Measurements from ENCODE around the gene HTR3C.
"Not testable (repeated sequence)": the region's sequence is repeated elsewhere in the genome, so short reads cannot be mapped to it uniquely, and the experiment has no call there.

The HTR3C gene

DNA sequence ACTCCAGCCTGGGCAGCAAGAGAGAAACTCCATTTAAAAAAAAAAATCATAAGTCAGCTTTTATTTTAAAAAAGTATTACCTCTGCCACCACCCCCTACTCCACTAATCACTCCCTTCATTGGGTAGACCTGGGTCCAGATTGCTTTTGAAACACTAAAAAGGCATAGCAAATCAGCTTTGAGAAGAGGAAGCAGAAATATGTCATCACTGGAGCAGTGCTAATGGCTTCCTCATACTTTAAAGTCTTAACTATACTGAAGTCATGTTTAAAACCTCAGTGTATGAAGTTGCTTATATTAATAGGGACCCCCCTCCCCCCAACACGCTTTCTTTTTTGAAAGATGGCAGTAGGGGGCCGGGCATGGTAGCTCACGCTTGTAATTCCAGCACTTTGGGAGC lies 22.3 kb upstream of the HTR3C start:
- DNase-seq (no peak), ATAC-seq (no peak)

DNA sequence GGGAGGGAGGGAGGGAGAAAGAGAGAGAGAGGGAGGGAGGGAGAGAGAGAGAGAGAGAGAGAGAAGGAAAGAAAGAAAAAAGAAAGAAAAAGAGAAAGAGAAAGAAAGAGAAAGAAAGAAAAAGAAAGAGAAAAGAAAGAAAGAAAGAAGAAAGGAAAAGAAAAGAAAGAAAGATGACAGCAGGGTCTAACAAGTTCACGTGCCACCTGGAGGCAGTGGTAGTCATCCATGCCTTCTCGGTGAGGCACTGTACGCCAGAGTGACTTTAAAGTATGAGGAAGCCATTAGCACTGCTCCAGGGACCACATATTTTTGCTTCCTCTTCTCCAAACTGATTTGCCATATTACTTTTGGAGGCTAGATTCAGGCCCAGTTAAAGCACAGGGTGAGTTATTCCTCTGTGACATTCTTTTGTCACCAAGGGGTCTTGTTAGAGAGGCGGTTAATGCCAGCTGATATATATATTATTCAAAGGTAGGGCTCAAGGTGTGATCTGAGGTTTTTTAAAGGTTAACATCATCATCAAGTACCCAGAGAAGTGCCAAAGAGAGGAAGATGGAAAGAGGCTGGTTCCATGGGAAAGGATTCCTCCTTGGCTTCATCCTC lies 21.6 kb upstream of the HTR3C start, which contains the start of gene HTR3D:
Gene HTR3D (plus strand): TSS at position 556 of the 606 bp plus-strand sequence. CDS start 0 bp downstream, at position 556.
- ATAC-seq (no peak), DNase-seq (no peak)

DNA sequence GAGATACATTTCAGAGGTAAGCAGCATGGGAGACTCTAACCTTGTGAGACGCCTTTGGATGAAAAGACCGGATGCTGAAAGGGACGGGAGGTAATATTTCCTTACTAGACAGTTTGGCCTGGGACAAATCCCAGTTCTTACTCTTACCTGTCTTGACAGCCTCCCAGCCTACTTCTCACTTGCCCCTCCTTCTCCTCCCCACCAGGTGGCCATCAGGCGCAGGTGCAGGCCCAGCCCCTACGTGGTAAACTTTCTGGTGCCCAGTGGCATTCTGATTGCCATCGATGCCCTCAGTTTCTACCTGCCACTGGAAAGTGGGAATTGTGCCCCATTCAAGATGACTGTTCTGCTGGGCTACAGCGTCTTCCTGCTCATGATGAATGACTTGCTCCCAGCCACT lies 15.0 kb upstream of the HTR3C start:
- no peak for ATAC-seq

DNA sequence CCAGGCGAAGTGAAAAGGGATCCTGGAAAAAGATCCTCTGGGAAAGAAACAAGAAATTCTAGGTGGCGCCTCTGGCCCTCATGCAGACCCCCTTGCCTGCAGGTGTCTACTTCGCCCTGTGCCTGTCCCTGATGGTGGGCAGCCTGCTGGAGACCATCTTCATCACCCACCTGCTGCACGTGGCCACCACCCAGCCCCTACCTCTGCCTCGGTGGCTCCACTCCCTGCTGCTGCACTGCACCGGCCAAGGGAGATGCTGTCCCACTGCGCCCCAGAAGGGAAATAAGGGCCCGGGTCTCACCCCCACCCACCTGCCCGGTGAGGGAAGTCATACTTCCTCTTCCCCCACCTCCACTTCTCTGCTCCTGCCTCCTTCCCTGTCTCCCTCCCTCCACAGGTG lies 14.5 kb upstream of the HTR3C start:
- DNase-seq, ATAC-seq: not testable (repeated sequence)

More for the DNA sequence above, 15.0 kb upstream of the HTR3C start:
- DNase-seq = no peak

DNA sequence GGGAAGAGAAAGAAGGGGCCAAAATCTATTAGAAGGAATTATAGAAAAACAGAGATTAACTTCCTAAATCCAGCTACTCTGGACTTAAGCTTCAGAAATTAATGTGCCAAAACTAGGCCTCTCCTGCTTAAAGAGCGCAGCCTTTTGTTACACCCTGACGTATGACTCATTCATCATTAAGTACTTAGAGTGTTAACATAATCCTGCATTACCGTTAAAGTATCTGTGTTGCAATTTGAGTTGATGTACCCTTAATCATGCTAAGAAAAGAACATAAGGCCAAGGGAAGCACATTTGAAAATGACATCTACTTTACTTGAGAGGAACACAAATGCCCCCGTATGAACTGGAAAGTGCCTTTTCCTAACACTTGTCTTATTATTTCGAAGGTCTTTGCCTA lies 13.4 kb upstream of the HTR3C start:
- no peak for DNase-seq

DNA sequence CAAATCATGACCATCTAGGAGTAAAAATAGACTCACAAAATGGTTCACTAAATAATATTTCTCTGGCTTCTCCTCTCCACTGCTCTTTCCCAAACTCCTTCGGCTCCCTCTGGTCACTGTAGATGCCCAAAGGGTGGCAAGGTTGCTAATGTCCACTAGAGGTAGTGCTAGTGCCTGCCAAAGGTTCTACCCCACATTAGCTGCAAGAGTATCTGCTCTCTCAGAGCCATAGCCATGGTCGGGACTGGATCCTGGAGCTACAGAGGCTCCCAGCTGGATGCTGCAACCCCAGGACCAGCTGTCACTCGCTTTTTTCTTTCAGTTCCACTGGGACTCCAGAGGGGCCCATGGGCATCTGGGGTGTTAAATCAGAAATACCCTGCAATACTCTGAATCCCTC lies 12.8 kb upstream of the HTR3C start:
- DNase-seq (no peak), ATAC-seq (no peak)

More for the DNA sequence above, 13.4 kb upstream of the HTR3C start:
- no peak for ATAC-seq

DNA sequence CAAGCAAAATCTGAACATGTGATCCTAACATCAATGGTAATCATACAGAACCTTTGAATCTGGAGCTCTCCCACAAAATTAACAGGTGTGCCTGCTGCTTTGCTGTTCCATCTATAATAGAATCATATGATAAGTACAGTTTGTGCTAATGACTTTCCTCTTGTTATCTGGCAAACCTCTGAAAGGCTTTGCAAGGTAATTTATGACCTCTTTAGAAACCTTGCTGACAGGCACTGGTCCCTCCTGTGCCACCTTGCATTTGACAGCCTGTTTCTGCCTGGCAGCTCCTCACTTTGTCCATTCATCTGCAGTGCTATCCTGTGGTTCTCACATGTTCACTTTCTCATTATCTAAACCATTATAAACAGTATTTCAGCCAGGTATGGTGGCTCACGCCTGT lies 10.2 kb upstream of the HTR3C start:
- ATAC-seq = no peak

DNA sequence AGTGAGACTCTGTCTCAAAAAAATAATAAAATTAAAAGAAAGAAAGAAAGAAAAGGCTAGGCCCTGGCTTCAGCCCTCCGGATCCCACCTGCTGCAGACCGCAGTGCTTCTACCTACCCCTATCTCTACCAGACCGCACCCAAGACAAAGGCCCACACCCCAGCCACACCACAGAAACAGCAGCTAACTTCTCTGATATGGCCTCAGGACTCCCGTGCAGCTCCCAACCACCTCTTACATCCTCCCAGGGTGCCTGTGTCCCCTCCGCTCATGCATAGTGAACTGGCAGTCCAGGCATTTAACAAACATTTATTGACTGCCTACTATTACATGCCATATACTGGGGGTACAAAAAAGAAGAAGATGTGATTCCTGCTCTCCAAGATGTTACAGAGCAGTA lies 6.9 kb upstream of the HTR3C start:
- no peak for ATAC-seq
- DNase-seq = no peak

More for the DNA sequence above, 10.2 kb upstream of the HTR3C start:
- DNase-seq = no peak

DNA sequence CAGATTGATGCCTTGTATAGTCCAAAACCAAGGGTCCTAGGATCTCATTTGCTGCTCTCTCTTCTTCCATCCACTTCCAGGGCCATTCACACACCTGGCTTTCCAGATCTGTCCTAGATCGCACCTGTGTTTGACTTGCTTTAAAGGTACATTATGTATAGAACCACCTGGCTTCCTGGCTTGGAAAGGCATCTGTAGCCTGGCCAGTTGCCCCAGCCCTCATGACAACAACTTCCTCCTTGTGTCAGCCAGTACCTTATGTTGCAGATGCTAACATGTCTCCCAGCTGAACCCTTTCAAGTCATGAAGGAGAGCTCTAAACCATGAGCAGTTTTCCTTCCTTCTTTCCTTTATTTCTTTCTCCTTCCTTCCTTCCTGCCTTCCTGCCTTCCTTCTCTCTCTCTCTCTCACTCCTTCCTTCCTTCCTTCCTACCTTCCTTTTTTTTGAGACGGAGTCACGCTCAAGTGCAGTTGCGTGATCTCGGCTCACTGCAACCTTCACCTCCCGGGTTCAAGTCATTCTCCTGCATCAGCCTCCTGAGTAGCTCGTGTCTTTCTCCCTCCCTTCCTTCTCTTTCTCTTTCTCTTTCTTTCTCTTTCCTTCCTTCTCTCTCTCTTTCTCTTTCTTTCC lies 2.5 kb upstream of the HTR3C start:
- ATAC-seq (no peak), DNase-seq (no peak)

DNA sequence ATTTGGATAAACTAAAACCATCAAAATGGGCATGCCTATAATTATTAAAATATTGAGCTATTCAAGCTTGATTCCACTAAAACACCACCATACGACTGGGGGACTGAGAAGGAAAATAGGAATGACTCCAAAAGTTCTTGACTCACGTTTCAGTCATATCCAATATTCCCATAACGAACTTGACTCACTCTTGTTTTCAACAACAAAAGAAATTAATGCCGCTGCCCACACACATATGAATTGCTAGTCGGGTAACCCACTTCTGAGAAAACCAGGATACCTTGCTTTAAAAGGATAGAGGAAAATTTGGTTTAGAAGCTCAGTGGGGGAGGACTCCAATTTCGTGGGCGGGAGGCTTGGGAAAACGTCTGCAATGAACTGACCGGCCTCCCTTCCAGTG lies 5.2 kb downstream of the HTR3C start:
- ATAC-seq (no peak), DNase-seq (no peak)

DNA sequence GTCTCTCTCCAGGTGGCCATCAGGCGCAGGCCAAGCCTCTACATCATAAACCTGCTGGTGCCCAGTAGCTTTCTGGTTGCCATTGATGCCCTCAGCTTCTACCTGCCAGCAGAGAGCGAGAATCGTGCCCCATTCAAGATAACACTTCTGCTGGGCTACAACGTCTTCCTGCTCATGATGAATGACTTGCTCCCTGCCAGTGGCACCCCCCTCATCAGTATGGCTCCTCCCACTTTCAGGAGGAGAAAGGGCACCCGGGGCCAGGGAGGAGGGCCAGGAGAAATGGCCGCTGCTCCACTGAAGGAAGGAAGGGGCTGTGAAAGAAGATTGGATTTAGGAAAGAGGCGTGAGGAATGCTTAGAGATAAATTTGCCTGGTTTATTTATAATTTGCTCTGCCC lies 6.6 kb downstream of the HTR3C start:
- ATAC-seq (no peak), DNase-seq (no peak)

DNA sequence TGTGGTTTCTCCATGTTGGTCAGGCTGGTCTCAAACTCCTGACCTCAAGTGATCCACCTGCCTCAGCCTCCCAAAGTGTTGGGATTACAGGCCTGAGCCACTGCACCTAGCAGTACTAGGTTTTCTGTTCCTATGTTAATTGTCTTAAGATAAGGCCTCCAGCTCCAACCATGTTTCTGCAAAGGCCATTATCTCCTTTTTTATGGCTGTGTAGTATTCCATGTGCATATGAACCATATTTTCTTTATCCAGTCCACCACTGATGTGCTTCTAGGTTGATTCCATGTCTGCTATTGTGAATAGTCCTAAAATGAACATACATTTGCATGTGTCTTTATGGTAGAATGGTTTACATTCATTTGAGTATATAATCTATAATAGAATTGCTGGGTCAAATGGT lies 9.8 kb downstream of the HTR3C start:
- no peak for DNase-seq
- no peak for ATAC-seq

DNA sequence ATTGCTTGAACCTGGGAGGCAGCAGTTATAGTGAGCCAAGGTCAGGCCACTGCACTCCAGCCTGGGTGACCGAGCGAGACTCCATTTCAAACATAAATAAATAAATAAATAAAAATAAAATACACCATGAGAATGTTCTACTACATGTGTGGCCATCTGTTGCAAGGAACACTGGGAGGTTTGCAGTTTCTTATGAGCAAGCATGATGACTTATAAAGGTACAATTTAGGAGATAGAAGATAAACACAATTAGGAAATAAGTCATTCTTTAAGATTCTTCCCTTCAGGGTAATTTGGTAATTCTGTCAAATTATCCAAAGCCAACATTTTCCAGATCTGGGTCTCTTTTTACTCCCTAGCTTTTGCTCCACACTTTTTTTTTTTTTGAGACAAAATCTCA lies 13.4 kb downstream of the HTR3C start:
- no peak for DNase-seq
- no peak for ATAC-seq

DNA sequence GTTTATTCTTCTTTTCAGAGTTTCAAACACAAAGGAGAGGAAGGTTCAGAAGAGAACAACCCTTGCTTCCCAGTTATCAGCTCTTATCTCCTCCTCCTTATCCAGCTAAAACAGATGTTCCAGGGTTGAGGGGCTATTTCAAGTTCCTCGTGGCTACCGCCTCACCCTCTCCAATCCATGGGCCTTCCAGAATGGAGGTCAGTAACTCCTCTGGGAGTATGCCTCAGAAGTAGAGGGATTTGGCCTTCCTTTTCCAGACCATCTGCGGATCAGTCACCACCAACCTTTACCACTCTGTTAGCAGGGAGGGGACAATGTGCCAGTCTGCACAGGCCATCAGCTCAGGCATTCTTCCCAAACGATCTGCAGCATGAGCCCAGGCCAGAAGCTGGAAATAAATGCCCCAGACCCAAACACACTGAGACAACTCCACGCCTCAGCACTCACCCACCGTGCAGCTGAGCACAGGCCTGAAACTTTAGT lies 14.8 kb downstream of the HTR3C start:
- DNase-seq (no peak), ATAC-seq (no peak)

DNA sequence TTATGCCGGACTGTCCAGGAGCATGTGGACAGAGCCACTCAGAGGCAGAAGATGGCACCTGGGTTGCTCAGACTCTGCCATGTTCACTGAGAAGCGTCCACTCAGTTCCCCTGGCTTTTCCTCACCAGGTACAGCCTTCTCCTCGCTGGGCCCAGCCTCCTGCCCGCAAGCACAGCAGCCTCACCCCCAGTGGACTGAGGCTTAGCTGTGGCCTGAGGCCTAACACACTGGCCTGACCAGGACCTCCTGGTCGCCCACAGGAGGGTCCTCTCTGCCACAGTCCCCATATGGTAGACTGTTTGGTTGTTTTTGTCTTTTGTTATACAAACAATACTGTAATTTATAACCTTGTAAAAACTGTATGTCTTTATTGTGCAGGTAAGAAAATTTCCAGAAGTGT lies 15.5 kb downstream of the HTR3C start:
- DNase-seq (no peak), ATAC-seq (no peak)

DNA sequence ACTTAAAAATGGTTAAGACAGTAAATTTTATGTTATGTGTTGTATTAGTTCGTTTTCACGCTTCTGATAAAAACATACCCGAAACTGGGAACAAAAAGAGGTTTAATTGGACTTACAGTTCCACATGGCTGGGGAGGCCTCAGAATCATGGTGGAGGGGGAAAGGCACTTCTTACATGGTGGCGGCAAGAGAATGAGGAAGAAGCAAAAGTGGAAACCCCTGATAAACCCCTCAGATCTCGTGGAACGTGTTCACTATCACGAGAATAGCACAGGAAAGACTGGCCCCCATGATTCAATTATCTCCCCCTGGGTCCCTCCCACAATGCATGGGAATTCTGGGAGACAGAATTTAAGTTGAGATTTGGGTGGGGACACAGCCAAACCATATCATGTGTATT lies 18.3 kb downstream of the HTR3C start:
- not testable (repeated sequence) for DNase-seq, ATAC-seq

DNA sequence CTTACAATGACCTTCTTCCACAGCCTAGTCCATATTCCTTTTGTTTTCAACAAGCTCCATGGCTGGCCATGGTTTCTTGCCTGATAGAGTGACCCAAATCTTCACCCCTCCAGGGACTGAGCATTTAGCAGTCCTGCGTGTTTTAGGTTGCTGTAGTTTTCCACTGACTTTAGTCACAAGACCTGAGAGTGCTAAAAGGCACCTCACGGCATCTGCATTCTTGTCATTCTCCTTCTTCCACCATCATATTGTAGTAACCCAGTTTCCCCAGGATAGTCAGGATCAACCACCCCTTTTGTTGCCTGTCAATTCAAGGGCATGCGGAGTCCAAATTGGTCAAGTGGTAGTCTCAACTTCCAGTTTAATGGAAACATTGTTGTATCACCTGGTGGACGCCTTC lies 20.8 kb downstream of the HTR3C start:
- ATAC-seq (no peak), DNase-seq (no peak)

DNA sequence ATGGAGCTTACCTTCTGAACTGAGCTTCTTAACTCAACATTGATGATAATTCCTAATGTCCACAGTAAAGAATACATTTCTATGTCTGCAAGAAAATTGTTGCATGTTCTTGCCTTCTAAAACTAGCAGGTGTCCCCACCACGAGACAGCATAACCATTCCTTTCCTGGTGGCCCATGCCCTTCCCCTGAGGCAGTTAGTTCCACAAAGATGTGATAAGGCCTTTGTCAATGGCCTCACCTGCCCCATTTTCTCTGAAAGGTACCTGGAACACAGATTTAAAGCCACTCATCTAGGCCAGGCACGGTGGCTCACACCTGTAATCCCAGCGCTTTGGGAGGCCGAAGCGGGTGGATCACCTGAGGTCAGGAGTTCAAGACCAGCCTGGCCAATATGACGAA lies 23.1 kb downstream of the HTR3C start:
- ATAC-seq (no peak), DNase-seq (no peak)

DNA sequence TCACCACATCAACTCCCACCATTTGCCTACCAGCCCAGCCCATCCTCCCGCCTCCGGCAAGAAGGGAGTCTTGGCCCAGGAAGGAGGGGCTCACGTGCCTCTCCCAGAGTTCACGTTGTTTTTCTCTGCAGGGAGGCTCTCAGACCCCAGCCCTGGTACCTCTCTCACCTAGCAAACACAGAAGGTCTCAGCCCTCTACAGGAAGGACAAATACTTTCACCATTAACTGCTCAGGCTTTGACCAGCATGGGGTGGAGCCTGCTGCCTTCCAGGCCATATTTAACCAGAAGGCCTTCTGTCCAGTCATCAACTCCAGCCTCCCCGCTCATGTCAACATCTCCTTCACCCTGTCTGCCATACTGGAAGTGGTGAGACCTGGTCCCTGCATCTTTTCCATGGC lies 25.0 kb downstream of the HTR3C start:
- DNase-seq (no peak), ATAC-seq (no peak)

DNA sequence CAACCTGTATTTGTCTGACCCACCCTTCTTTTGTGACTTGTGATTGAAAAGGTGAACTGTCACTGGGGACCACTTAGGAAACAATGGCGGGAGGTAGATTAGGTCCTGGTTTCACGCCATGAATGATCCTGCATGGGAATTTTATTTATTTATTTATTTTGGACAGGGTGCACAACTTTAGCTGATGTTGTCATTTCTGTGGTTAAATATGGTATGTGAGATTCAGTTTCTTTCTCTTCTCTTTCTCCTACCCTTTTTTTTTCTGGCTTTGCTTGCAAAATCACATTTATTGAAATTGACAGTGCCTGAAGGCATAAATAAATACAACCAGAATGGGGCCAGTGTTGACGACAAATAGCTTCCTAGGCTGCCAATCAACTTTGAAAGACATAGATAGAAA lies 26.0 kb downstream of the HTR3C start:
- DNase-seq (no peak), ATAC-seq (no peak)

DNA sequence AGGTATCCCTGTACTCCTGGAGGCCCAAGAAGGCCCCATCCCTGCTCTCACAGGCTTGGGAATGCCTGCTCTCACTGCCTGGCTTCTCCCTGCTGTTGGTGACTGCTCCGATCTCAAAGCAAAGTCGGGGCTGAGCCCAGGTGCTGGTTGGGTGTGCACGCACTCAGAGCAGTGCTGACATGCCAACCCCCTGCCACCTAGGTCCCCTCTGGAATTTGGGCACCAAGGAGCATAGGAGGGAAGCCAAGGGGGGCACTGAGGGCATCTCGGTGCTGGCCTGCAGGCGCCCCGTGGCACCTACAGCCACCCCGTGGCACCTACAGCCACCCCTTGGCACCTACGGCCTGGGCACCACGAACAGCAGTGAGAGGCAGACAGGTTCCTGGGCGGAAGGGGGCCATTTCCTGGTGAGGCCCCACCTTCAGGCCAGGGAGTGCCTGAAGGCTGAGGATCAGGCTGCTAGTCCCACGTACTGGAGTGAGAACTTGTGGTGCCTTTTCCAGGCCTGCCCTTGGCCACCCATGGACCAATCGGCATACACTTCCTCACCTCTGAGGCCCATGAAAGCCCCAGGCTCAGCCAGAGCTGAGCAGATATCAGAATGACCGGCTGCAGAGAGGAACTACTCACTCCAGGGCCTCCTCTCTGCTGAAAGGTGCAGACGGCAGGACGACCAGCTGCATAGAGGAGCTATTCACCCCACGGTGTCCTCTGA lies 28.4 kb downstream of the HTR3C start:
- no peak for ATAC-seq
- no peak for DNase-seq

DNA sequence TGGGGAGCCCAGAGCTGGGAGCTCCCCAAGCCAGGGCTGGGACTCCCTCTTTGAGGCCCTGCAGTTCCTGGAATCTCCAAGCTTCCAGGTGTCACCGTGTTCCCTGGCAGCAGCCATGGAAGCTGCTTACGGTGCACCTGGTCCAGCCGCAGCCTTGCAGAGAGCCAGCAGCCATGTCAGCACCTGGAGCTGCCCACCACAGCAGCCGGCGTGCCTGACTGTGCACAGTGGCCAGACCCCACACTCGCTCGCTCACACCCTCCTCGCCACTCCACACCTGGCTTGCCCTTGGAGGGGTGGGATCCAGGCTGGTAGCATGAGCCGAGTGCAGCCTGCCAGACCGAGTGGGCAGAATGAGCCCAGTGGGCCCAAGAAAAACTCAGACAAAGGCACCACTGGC lies 29.2 kb downstream of the HTR3C start:
- DNase-seq (no peak), ATAC-seq (no peak)

DNA sequence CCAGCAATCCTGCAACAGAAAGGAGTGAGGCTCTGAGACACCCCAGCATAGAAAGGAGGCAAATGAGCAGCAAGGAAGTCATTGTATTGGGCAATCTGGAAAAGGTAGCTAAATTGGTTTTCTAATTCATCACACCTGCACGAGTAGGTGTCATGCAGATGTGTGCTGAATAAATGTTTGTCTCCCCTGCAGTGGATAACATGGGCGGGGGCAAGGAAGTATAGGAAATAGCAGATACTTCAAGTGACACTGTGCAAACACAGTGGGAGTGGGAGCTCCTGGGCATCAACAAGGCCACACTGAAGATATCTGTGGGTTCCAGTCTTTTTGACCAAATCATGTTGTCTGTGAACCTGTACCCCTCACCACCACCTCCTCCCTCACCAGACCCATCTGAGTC lies 29.6 kb downstream of the HTR3C start:
- DNase-seq (no peak), ATAC-seq (no peak)
